ENCODE data around the gene PDE1A.

DNA sequence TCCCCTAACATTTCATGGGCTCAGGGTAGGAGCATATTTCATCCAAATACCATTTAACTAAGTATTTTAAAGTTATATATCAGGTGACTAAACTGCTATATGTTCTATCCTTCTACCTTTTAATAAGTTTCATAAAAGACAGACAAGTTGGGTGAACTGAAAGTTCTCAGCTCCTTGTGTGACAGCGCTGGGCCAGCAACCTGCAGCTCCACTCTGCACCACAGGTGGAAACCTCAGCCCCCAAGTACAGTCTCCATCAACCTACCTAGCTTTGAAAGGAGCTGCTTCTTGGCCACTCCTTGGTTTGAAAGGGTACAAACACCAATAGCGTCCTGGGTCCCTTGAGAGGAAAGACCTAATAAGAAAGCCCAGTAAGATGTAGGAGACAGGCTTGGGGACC lies 177.9 kb downstream of the PDE1A start:
- no peak for TF ChIP-seq EP300 (IDR thresholded peaks at IDR 0.05; ENCODE audit: borderline replicate concordance in 1 of 2, control insufficient read depth in 1 of 2, low read depth in 2 of 2, low read length in 2 of 2)
- no peak for TF ChIP-seq FOS (IDR thresholded peaks at IDR 0.05; ENCODE audit: borderline replicate concordance, extremely low read depth, insufficient read length)
- TF ChIP-seq, protein P1, sequence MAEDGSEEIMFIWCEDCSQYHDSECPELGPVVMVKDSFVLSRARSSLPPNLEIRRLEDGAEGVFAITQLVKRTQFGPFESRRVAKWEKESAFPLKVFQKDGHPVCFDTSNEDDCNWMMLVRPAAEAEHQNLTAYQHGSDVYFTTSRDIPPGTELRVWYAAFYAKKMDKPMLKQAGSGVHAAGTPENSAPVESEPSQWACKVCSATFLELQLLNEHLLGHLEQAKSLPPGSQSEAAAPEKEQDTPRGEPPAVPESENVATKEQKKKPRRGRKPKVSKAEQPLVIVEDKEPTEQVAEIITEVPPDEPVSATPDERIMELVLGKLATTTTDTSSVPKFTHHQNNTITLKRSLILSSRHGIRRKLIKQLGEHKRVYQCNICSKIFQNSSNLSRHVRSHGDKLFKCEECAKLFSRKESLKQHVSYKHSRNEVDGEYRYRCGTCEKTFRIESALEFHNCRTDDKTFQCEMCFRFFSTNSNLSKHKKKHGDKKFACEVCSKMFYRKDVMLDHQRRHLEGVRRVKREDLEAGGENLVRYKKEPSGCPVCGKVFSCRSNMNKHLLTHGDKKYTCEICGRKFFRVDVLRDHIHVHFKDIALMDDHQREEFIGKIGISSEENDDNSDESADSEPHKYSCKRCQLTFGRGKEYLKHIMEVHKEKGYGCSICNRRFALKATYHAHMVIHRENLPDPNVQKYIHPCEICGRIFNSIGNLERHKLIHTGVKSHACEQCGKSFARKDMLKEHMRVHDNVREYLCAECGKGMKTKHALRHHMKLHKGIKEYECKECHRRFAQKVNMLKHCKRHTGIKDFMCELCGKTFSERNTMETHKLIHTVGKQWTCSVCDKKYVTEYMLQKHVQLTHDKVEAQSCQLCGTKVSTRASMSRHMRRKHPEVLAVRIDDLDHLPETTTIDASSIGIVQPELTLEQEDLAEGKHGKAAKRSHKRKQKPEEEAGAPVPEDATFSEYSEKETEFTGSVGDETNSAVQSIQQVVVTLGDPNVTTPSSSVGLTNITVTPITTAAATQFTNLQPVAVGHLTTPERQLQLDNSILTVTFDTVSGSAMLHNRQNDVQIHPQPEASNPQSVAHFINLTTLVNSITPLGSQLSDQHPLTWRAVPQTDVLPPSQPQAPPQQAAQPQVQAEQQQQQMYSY (CRISPR knock-in tag; IDR thresholded peaks at IDR 0.05): no peak
- TF ChIP-seq, protein P2, sequence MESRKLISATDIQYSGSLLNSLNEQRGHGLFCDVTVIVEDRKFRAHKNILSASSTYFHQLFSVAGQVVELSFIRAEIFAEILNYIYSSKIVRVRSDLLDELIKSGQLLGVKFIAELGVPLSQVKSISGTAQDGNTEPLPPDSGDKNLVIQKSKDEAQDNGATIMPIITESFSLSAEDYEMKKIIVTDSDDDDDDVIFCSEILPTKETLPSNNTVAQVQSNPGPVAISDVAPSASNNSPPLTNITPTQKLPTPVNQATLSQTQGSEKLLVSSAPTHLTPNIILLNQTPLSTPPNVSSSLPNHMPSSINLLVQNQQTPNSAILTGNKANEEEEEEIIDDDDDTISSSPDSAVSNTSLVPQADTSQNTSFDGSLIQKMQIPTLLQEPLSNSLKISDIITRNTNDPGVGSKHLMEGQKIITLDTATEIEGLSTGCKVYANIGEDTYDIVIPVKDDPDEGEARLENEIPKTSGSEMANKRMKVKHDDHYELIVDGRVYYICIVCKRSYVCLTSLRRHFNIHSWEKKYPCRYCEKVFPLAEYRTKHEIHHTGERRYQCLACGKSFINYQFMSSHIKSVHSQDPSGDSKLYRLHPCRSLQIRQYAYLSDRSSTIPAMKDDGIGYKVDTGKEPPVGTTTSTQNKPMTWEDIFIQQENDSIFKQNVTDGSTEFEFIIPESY (IDR thresholded peaks at IDR 0.05): no peak
- no peak for TF ChIP-seq POLR2A (IDR thresholded peaks at IDR 0.05; ENCODE audit: low read depth, low read length)

All from GM12878 (cell line).